Esophagus mucosa (tissue), 1 donor: ENCODE measurements around the gene RAD51. TPM values are rescaled to one million over a fixed set of nuclear protein-coding genes. Genes with fewer than 3 reads are reported as not detected.
"Not testable (repeated sequence)": the region's sequence is repeated elsewhere in the genome, so short reads cannot be mapped to it uniquely, and the experiment has no call there.

Experiments
- ATAC-seq: fragments of 200-7000 bp; cut with Tn5 transposase; one replicate; pipeline ENCODE4 v1.9.1; 2020
- total RNA-seq: library from RNA; stranded (reverse); gene quantifications from one replicate; pipeline ENCODE4 v1.2.4, GENCODE V29; 2023
- donor health status: DM: yes; HTN: yes; CAD: no.

The RAD51 gene
- total RNA-seq, result 8.2 TPM

DNA sequence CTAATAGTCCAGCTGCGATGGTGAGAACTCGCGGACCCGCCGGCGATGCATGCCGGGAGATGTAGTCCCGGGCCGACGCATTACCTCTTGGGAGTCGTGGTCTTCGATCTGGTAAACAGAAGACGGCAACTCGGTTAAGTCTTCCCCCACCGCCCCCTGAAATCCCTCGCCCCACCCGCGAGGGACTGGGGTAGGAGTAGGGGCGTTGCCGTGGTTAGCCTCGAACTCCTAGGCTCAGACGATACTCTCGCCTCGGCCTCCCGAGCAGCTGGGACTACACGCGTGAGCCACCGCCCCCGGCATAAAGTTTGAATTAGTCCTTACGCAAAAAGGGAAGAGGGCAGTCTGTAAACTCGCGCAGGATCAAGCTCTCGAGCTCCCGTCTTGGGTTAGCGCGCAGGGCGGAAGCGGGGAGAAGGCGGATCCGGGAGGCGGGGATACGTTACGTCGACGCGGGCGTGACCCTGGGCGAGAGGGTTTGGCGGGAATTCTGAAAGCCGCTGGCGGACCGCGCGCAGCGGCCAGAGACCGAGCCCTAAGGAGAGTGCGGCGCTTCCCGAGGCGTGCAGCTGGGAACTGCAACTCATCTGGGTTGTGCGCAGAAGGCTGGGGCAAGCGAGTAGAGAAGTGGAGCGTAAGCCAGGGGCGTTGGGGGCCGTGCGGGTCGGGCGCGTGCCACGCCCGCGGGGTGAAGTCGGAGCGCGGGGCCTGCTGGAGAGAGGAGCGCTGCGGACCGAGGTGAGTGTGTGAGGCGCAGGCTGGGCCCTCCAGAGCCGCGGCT, at the start of gene RAD51:
RAD51 (plus strand) TSS at position 487 of the 781 bp plus-strand sequence. CDS start 3,585 bp downstream, outside the sequence.
- ATAC-seq, result peak; percentile 97

DNA sequence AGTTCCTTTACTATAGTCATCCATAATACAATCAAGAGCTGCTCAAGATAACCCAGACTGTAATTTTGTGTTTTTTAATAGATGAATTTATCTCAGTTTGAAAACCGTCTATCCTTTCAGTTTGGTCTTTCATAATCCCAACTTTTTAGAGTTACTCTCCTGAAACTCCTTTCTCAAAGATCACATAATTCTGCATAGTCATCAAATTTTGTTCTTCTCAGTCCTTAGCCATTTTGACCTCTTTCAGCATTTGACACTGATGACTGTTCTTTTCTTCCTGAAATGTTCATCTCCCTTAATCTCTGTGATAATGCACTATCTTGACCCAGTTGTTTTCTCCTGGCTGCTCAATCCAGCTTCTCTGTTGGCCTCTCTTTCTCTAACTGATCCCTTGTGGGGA, 47.5 kb upstream of the RAD51 start:
- ATAC-seq, result no peak

GRCh38 chr15:40650479-40650878, 44.5 kb upstream of the RAD51 start:
- ATAC-seq, result no peak

DNA sequence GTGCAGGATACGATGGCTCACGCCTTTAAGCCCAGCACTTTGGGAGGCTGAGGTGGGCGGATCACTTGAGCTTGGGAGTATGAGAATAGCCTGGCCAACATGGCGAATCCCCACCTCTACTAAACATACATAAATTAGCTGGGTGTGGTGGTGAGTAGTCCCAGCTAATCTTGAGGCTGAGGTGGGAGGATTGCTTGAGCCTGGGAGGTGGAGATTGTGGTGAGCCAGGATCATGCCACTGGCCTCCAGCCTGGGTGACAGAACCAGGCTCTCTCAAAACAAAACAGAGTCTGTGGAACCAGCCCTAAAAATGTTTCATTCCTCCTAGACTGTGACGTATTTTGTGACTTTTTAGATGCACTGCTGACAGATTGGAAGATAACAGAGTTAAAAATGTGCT, 34.3 kb upstream of the RAD51 start:
- ATAC-seq, result no peak

DNA sequence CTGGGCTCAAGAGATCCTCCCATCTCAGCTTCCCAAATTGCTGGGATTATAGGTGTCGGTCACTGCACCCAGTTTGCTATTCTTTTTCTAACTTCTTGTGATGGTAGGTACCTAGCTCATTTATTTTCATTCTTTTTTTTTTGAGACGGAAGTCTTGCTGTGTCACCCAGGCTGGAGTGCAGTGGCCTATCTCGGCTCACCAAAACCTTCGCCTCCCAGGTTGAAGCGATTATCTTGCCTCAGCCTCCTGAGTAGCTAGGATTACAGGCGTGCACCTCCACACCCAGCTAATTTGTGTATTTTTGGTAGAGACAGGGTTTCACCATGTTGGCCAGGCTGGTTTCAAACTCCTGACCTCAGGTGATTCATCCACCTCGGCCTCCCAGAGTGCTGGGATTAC, 30.1 kb upstream of the RAD51 start:
- ATAC-seq, result no peak

GRCh38 chr15:40676290-40676689, 18.7 kb upstream of the RAD51 start:
- ATAC-seq, result not testable (repeated sequence)

- ATAC-seq, result not testable (repeated sequence)
Observed at GRCh38 chr15:40676906-40677305, 18.1 kb upstream of the RAD51 start.

GRCh38 chr15:40680151-40680550, 14.8 kb upstream of the RAD51 start:
- no peak for ATAC-seq

- ATAC-seq, result not testable (repeated sequence)
Observed at GRCh38 chr15:40680959-40681358, 14.0 kb upstream of the RAD51 start.

- no peak for ATAC-seq
Observed at GRCh38 chr15:40684381-40684780, 10.6 kb upstream of the RAD51 start.

DNA sequence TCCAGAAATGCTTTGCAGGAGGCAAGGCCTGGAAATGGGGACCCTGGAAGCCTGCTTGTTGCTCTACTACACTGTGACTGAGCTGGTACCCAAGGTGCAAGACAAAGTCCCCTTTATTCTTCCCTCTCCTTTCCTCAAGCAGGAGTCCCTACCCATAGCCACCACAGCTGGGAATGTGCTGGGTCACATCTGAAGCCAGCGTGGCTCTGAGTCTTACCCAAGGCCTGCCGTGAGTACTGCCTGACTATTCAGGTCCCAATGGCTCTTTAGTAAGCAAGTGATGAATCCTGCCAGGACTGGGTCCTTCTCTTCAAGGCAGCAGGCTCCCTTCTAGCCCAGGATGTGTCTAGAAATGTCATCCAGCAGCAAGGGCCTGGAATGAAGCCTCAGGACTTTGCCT, 9.6 kb upstream of the RAD51 start:
- no peak for ATAC-seq

DNA sequence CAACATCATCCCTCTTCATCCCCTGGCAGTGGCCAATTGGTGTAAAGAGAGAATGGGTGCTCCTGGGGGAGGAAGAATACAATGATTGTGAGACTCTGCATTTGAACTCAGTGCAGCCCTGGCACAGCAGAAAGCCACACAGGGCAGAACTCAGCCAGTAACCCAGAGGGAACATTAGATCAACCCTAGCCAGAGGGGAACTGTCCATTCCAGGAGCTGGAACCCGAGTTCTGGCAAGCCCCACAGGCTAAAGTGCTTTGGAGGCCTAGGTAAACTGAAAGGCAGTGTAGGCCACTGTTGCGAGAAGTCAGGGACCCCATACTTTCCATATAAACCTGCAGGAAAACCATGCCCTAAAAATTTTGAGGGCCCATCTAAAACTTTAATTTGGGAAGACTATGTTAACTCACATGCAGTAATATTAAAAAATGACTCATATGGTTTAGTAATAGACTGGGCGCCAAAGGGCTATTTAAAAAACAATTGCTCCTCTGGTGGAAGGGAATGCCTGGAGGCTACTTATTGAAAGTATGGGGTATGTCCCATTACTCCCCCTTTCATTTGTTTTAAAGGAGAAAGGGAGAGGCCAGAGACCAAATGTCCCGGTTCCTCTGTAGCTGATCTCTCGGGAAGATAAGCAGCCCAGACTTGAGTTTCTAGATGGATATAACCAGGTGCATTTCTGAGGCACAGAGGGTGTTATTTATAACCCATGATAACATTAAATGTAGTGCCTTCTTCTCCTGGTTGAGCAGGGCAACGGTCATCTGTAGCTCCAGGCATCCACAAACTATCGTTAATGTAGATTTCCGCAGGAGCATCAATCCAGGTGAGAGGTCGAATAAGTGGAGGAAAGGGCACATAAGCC, 5.8 kb upstream of the RAD51 start:
- no peak for ATAC-seq

DNA sequence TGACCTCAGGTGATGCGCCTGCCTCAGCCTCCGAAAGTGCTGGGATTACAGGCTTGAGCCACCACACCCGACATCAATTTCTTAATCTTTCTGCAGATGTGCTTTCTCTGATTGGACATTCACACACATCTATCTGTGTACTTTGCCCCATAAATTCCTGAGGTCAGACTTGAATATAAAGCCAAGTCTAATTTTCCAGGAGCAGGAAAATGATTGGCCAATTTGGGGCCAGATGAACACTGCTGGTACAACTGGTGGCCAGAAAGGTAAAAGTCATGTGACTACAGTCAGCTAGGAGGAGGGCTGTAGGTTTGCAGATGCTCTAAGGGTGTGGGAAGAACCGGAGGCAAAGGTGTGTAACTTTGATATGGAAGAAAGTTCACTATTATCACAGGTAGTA, 3.2 kb upstream of the RAD51 start:
- no peak for ATAC-seq

- no peak for ATAC-seq
Observed at GRCh38 chr15:40693904-40694687, 878 bp upstream of the RAD51 start.

DNA sequence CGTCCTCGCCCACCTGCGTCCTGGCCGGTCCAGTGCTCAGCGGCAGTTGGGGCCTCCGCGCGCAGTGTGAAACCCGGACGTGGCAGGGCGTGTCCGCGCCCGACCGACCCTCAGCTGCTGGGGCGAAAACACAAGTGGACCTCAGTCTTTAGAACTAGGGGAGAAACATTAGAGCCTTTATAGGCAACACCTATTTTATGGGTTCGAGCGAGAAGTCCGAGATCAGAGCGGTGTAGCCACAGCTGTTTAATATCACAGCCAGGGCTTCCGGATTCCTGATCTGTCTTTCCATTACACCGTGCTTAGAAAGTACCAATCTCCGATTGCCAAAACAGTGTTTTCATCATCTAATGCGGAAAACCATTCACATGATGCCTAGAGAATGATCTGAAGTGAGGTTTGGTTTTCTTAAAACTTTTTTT, 506 bp downstream of the RAD51 start:
- peak; percentile 27 for ATAC-seq

DNA sequence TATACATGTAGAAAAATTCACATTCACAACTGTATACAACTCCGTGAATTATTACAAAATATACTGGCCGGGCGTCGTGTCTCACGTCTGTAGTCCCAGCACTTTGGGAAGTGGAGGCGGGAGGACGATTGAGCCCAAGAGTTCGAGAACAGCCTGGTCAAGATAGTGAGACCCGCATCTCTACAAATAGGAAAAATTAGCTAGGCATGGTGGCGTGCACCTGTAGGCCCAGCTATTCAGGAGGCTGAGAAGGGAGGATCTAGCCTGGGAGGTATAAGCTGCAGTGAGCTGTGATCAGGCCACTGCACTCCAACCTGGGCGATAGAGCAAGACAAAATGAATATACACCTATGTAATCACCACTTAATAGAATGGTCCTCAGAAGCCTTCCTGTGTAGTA, 1.3 kb downstream of the RAD51 start:
- no peak for ATAC-seq

- no peak for ATAC-seq
Observed at GRCh38 chr15:40697916-40698315, 2.9 kb downstream of the RAD51 start.

- no peak for ATAC-seq
Observed at GRCh38 chr15:40702077-40702476, 7.1 kb downstream of the RAD51 start.

GRCh38 chr15:40706121-40706520, 11.1 kb downstream of the RAD51 start:
- ATAC-seq, result no peak

DNA sequence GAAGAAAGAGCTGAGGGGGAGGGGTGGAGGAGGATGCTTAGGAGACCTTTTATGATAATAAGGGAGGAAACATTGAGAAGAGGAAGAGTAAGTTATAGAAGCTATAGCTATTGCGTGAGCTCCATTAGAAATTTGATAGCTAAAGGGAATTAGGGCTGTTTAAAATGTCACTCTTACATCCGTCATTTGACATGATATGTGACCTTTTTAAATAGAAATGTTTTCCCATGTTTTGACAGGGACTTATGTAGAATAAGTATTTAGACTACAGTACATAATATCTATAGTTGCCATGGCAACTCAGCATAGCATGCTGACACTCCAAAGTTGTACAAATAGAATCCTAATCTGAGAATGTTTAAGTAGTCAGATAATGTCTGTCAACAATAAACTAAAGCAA, 19.2 kb downstream of the RAD51 start:
- ATAC-seq, result no peak

DNA sequence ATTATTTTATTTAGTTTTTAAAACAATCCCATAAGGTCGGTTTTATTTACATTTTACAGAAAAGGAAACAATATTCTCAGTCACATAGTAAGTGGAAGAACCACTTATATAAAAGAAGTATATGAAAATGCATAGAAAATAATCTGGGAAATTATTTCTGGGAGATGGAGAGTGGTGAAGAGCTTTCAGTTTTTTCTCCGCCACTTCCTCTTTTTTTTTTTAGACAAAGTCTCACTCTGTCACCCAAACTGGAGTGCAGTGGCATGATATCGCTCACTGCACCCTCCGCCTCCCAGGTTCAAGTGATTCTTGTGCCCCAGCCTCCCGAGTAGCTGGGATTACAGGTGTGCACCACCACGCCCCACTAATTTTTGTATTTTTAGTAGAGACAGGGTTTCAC, 21.2 kb downstream of the RAD51 start:
- ATAC-seq, result no peak

DNA sequence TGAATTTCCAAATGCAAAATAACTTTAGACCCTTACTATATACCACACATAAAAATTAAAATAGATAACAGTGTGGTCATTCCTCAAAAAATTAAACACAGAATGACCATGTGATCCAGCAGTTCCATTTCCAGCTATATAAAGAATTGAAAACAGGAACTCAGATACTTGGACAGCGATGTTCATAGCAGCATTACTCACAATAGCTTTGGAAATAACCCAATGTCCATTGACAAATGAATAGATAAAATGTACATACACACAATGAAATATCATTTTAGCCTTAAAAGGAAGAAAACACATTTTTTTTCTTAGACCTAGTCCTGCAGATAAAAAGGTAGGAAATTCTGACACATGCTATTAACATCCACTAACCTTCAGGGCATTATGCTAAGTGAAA, 26.7 kb downstream of the RAD51 start:
- ATAC-seq, result no peak

DNA sequence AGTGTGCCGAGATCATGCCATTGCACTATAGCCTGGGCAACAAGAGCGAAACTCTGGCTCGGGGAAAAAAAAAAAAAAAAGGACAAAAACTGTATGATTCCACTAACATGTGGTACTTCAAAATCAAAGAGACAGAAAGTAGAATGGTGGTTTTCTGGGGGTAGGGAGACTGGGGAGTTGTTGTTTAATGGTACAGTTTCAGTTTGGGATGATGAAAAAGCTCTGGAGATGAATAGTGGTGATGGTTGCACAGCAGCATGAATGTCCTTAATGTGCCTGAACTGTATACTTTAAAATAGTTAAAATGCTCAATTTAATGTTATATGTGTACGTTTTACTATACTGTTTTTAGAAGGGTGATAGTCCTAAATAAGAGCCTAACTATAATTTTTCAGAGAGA, 27.4 kb downstream of the RAD51 start:
- no peak for ATAC-seq
